Activated naive CD4-positive, alpha-beta T cell treated with anti-CD3 and anti-CD28 coated beads for 36 hours (primary cell): ENCODE data around the gene TRIM71. TPM values are rescaled to one million over a fixed set of nuclear protein-coding genes. Genes with fewer than 3 reads are reported as not detected.

Source experiments
- CTCF ChIA-PET: fragments of 350-600 bp; sonication (Branson Sonifier 250); formaldehyde crosslinking; loops from one replicate; lab custom pipeline; 2021; ENCODE audit warnings: antibody characterized with exemption; lab: Charles Lee
- DNase-seq: peaks from one replicate; pipeline ENCODE4 v3.0.0-alpha.2; 2020
- H3K27ac Mint-ChIP-seq: one replicate; pipeline ENCODE4 v1.8.0; 2021; ENCODE audit warnings: mild to moderate bottlenecking, mixed read lengths
- H3K27me3 Mint-ChIP-seq: one replicate; pipeline ENCODE4 v1.8.0; 2021; ENCODE audit warnings: low read depth, mixed read lengths
- H3K36me3 Mint-ChIP-seq: one replicate; pipeline ENCODE4 v1.8.0; 2021; ENCODE audit warnings: low read depth, mixed read lengths
- H3K4me1 Mint-ChIP-seq: one replicate; pipeline ENCODE4 v1.8.0; 2021; ENCODE audit warnings: low read depth, mixed read lengths
- H3K4me3 Mint-ChIP-seq: one replicate; pipeline ENCODE4 v1.8.0; 2021; ENCODE audit warnings: mild to moderate bottlenecking, moderate library complexity, mixed read lengths
- H3K9me3 Mint-ChIP-seq: one replicate; pipeline ENCODE4 v1.8.0; 2021; ENCODE audit warnings: mixed read lengths
- intact Hi-C: fragments of 100-400 bp; cut with micrococcal nuclease; formaldehyde crosslinking; loops from one replicate; pipeline ENCODE4 v1.15.1; 2023
- total RNA-seq, 2 experiments: library from RNA; stranded (reverse); gene quantifications; one replicate each; pipeline ENCODE4 v1.2.3, GENCODE V29; 2021

The TRIM71 gene
- total RNA-seq, 2 experiments from 2014 or later, result 0.02 to 0.07 TPM

GRCh38 chr3:32862247-32862935 is 44.6 kb downstream of the TRIM71 start:
- Mint-ChIP-seq H3K36me3 (no peaks in the 10 kb centered on the region), H3K9me3 (no peaks in the 10 kb centered on the region), H3K4me1 (no peaks in the 10 kb centered on the region), H3K27ac (no peak overlapping the region), H3K4me3 (no peak overlapping the region), H3K27me3 (no peaks in the 10 kb centered on the region)
- no peak for DNase-seq
- intact Hi-C loops, result no loop called here
- CTCF ChIA-PET, result no interaction called here

- no peaks in the 10 kb centered on the region for H3K27me3 Mint-ChIP-seq
- no peaks in the 10 kb centered on the region for H3K9me3 Mint-ChIP-seq
- DNase-seq, result no peak
- CTCF ChIA-PET, result no interaction called here
- intact Hi-C loops, result no loop called here
- H3K4me1 Mint-ChIP-seq, result no peaks in the 10 kb centered on the region
- no peaks in the 10 kb centered on the region for H3K36me3 Mint-ChIP-seq
- H3K27ac Mint-ChIP-seq, result no peak overlapping the region
- H3K4me3 Mint-ChIP-seq, result no peak overlapping the region
These were observed 45.2 kb downstream of the TRIM71 start for GRCh38 chr3:32862936-32863487.

- no peaks in the 10 kb centered on the region for H3K4me1 Mint-ChIP-seq
- no peak overlapping the region for H3K27ac Mint-ChIP-seq
- DNase-seq, result no peak
- CTCF ChIA-PET, result no interaction called here
- no peaks in the 10 kb centered on the region for H3K36me3 Mint-ChIP-seq
- no peaks in the 10 kb centered on the region for H3K9me3 Mint-ChIP-seq
- no peaks in the 10 kb centered on the region for H3K27me3 Mint-ChIP-seq
- no peak overlapping the region for H3K4me3 Mint-ChIP-seq
- intact Hi-C loops, result no loop called here
These were observed 47.6 kb downstream of the TRIM71 start for GRCh38 chr3:32865383-32865782.

- Mint-ChIP-seq H3K27me3 (no peaks in the 10 kb centered on the region), H3K36me3 (no peaks in the 10 kb centered on the region), H3K27ac (no peak overlapping the region), H3K4me1 (no peaks in the 10 kb centered on the region), H3K4me3 (no peak overlapping the region), H3K9me3 (no peaks in the 10 kb centered on the region)
- intact Hi-C loops, result no loop called here
- DNase-seq, result no peak
- CTCF ChIA-PET, result no interaction called here
These were observed 48.7 kb downstream of the TRIM71 start for GRCh38 chr3:32866533-32866932.

- Mint-ChIP-seq H3K27ac (no peak overlapping the region), H3K4me1 (no peaks in the 10 kb centered on the region), H3K4me3 (no peak overlapping the region), H3K27me3 (no peaks in the 10 kb centered on the region), H3K9me3 (no peaks in the 10 kb centered on the region), H3K36me3 (no peaks in the 10 kb centered on the region)
- intact Hi-C loops, result no loop called here
- CTCF ChIA-PET, result interaction anchor here (0.6 kb wide), 1 partner anchor 428 kb away, joined by 7 read pairs; no protein-coding TSS in a partner anchor
- DNase-seq, result no peak
These were observed 50.2 kb downstream of the TRIM71 start for GRCh38 chr3:32867954-32868353.

GRCh38 chr3:32868719-32869512 is 51.1 kb downstream of the TRIM71 start:
- intact Hi-C loops, result no loop called here
- Mint-ChIP-seq H3K9me3 (no peaks in the 10 kb centered on the region), H3K27ac (no peak overlapping the region), H3K36me3 (no peaks in the 10 kb centered on the region), H3K27me3 (no peaks in the 10 kb centered on the region), H3K4me3 (no peak overlapping the region), H3K4me1 (no peaks in the 10 kb centered on the region)
- CTCF ChIA-PET, result interaction anchor here (0.6 kb wide), 2 partner anchors 194 to 427 kb away, joined by 3 to 7 read pairs; no protein-coding TSS in a partner anchor
- no peak for DNase-seq

GRCh38 chr3:32869513-32870047 is 51.8 kb downstream of the TRIM71 start:
- intact Hi-C loops, result no loop called here
- Mint-ChIP-seq H3K27me3 (no peaks in the 10 kb centered on the region), H3K4me1 (no peaks in the 10 kb centered on the region), H3K4me3 (no peak overlapping the region), H3K36me3 (no peaks in the 10 kb centered on the region), H3K27ac (no peak overlapping the region), H3K9me3 (no peaks in the 10 kb centered on the region)
- CTCF ChIA-PET, result interaction anchor here (0.6 kb wide), 1 partner anchor 195 kb away, joined by 3 read pairs; no protein-coding TSS in a partner anchor
- no peak for DNase-seq

GRCh38 chr3:32870373-32871095 is 52.7 kb downstream of the TRIM71 start:
- intact Hi-C loops, result no loop called here
- no peaks in the 10 kb centered on the region for H3K9me3 Mint-ChIP-seq
- no peak for DNase-seq
- H3K27me3 Mint-ChIP-seq, result no peaks in the 10 kb centered on the region
- no peaks in the 10 kb centered on the region for H3K36me3 Mint-ChIP-seq
- no peak overlapping the region for H3K4me3 Mint-ChIP-seq
- H3K27ac Mint-ChIP-seq, result no peak overlapping the region
- CTCF ChIA-PET, result no interaction called here
- H3K4me1 Mint-ChIP-seq, result no peaks in the 10 kb centered on the region

GRCh38 chr3:32871273-32871672 is 53.5 kb downstream of the TRIM71 start:
- intact Hi-C loops, result no loop called here
- H3K4me3 Mint-ChIP-seq, result no peak overlapping the region

GRCh38 chr3:32872487-32873382 is 54.9 kb downstream of the TRIM71 start:
- Mint-ChIP-seq H3K36me3 (no peaks in the 10 kb centered on the region), H3K27ac (no peak overlapping the region), H3K9me3 (no peaks in the 10 kb centered on the region), H3K27me3 (peaks cover 5% of the 10 kb centered on the region), H3K4me1 (peaks cover 3% of the 10 kb centered on the region), H3K4me3 (no peak overlapping the region)
- DNase-seq, result no peak
- intact Hi-C loops, result no loop called here
- CTCF ChIA-PET, result interaction anchor here (0.6 kb wide), 3 partner anchors 53 to 915 kb away, joined by 3 to 5 read pairs (median 3); no protein-coding TSS in a partner anchor

More at GRCh38 chr3:32871273-32871672, 53.5 kb downstream of the TRIM71 start:
- no peaks in the 10 kb centered on the region for H3K9me3 Mint-ChIP-seq
- no peak overlapping the region for H3K27ac Mint-ChIP-seq
- no peaks in the 10 kb centered on the region for H3K27me3 Mint-ChIP-seq
- peaks cover 3% of the 10 kb centered on the region for H3K4me1 Mint-ChIP-seq
- CTCF ChIA-PET, result no interaction called here
- no peak for DNase-seq
- no peaks in the 10 kb centered on the region for H3K36me3 Mint-ChIP-seq

GRCh38 chr3:32873531-32874130 is 55.8 kb downstream of the TRIM71 start:
- Mint-ChIP-seq H3K36me3 (no peaks in the 10 kb centered on the region), H3K27me3 (peaks cover 8% of the 10 kb centered on the region), H3K4me1 (peaks cover 3% of the 10 kb centered on the region), H3K4me3 (no peak overlapping the region), H3K9me3 (no peaks in the 10 kb centered on the region), H3K27ac (no peak overlapping the region)
- CTCF ChIA-PET, result interaction anchor here (0.6 to 0.9 kb wide), 4 partner anchors 9 to 630 kb away, joined by 3 to 5 read pairs (median 4); no protein-coding TSS in a partner anchor
- no peak for DNase-seq
- intact Hi-C loops, result no loop called here
